ENCODE results near the gene CRHR2. TPM values are rescaled to one million over a fixed set of nuclear protein-coding genes. Genes with fewer than 3 reads are reported as not detected.

Gene CRHR2
- total RNA-seq, 1 experiment from 2014 or later: not detected

- no peak overlapping the region for H3K4me3 ChIP-seq (ENCODE audit: low read depth, low read length, poor library complexity, severe bottlenecking)
- no peak for TF ChIP-seq EZH2 (IDR thresholded peaks at IDR 0.05; ENCODE audit: borderline replicate concordance, low read depth, low read length, poor library complexity, severe bottlenecking)
- no peak for DNase-seq (ENCODE audit: low spot score)
- no TSS peak for BruUV-seq (replicated peaks)
- H3K27me3 ChIP-seq (replicated peaks; ENCODE audit: insufficient read depth, low read depth, low read length, poor library complexity): no peaks in the 10 kb centered on the region
- no peaks in the 10 kb centered on the region for H3K9me3 ChIP-seq (ENCODE audit: low read depth, low read length, poor library complexity, severe bottlenecking)
- ChIA-PET POLR2A (ENCODE audit: low non-redundant PET) (no interaction called here), CTCF (no interaction called here)
- no peaks in the 10 kb centered on the region for H3K4me1 ChIP-seq (ENCODE audit: insufficient read depth, low read length, poor library complexity, severe bottlenecking)
- H3K27ac ChIP-seq (ENCODE audit: low read depth, low read length, poor library complexity, severe bottlenecking): no peak overlapping the region
- intact Hi-C loops (cut with micrococcal nuclease; ENCODE audit: unreplicated experiment): no loop called here
- H3K36me3 ChIP-seq (ENCODE audit: insufficient read depth, low read length, poor library complexity, severe bottlenecking): peaks cover 100% of the 10 kb centered on the region
Measured at GRCh38 chr7:30630986-30631385, 51.3 kb downstream of the CRHR2 start.

- CTCF ChIA-PET: no interaction called here
Measured at GRCh38 chr7:30627026-30627425, 55.2 kb downstream of the CRHR2 start.

DNA sequence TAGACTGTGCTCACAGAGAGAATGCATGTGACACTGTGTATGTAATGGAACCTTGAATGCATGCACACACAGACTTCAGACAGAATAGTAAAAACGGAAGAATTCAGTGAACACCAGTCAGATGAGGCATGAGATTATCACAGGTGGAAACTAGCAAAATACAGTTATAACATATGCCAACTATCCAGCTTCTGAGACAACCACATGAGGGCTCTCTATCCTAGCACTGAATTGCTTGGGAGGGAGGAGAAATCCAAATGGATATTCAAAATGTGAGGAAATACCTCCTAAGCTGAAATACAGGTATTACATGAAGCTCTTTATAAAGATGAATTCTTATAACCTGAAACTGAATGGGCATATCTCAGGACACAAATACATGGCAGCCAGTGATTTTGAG, 57.0 kb downstream of the CRHR2 start:
- H3K36me3 ChIP-seq (ENCODE audit: insufficient read depth, low read length, poor library complexity, severe bottlenecking): peaks cover 97% of the 10 kb centered on the region
- intact Hi-C loops (cut with micrococcal nuclease; ENCODE audit: unreplicated experiment): loop anchor here (10.0 kb wide), 1 partner anchor 120 kb away; no protein-coding TSS in a partner anchor

More at GRCh38 chr7:30627026-30627425, 55.2 kb downstream of the CRHR2 start:
- Histone ChIP-seq H3K4me3 (ENCODE audit: low read depth, low read length, poor library complexity, severe bottlenecking) (no peak overlapping the region), H3K36me3 (ENCODE audit: insufficient read depth, low read length, poor library complexity, severe bottlenecking) (peaks cover 97% of the 10 kb centered on the region), H3K9me3 (ENCODE audit: low read depth, low read length, poor library complexity, severe bottlenecking) (no peaks in the 10 kb centered on the region), H3K27ac (ENCODE audit: low read depth, low read length, poor library complexity, severe bottlenecking) (no peak overlapping the region), H3K27me3 (replicated peaks; ENCODE audit: insufficient read depth, low read depth, low read length, poor library complexity) (no peaks in the 10 kb centered on the region), H3K4me1 (ENCODE audit: insufficient read depth, low read length, poor library complexity, severe bottlenecking) (no peaks in the 10 kb centered on the region)
- no peak for TF ChIP-seq EZH2 (IDR thresholded peaks at IDR 0.05; ENCODE audit: borderline replicate concordance, low read depth, low read length, poor library complexity, severe bottlenecking)
- no peak for TF ChIP-seq CTCF (conservative IDR thresholded peaks at IDR 0.05; ENCODE audit: low read depth, low read length)
- POLR2A ChIA-PET (ENCODE audit: low non-redundant PET): interaction anchor here (0.7 kb wide), 1 partner anchor 25 kb away, joined by 9 read pairs; no protein-coding TSS in a partner anchor
- no peak for DNase-seq (ENCODE audit: low spot score)
- intact Hi-C loops (cut with micrococcal nuclease; ENCODE audit: unreplicated experiment): loop anchor here (10.0 kb wide), 1 partner anchor 118 kb away; no protein-coding TSS in a partner anchor
- no TSS peak for BruUV-seq (replicated peaks)

More for the DNA sequence above, 57.0 kb downstream of the CRHR2 start:
- ChIA-PET POLR2A (ENCODE audit: low non-redundant PET) (no interaction called here), CTCF (no interaction called here)
- no peaks in the 10 kb centered on the region for H3K9me3 ChIP-seq (ENCODE audit: low read depth, low read length, poor library complexity, severe bottlenecking)
- no peak overlapping the region for H3K27ac ChIP-seq (ENCODE audit: low read depth, low read length, poor library complexity, severe bottlenecking)
- BruUV-seq (replicated peaks): no TSS peak
- H3K4me1 ChIP-seq (ENCODE audit: insufficient read depth, low read length, poor library complexity, severe bottlenecking): no peaks in the 10 kb centered on the region
- H3K4me3 ChIP-seq (ENCODE audit: low read depth, low read length, poor library complexity, severe bottlenecking): no peak overlapping the region
- no peak for TF ChIP-seq EZH2 (IDR thresholded peaks at IDR 0.05; ENCODE audit: borderline replicate concordance, low read depth, low read length, poor library complexity, severe bottlenecking)
- TF ChIP-seq CTCF (conservative IDR thresholded peaks at IDR 0.05; ENCODE audit: low read depth, low read length): no peak
- no peak for DNase-seq (ENCODE audit: low spot score)
- no peaks in the 10 kb centered on the region for H3K27me3 ChIP-seq (replicated peaks; ENCODE audit: insufficient read depth, low read depth, low read length, poor library complexity)

Data from A673 (cell line).